Body of pancreas (tissue), 4 donors: ENCODE results near the gene NTRK2. TPM values are rescaled to one million over a fixed set of nuclear protein-coding genes. Genes with fewer than 3 reads are reported as not detected.

Source experiments
- ATAC-seq: fragments of 150-250 bp; one replicate; pipeline ENCODE4 v1.9.1; 2016
- DNase-seq, 4 donors: peaks; one replicate each; pipeline ENCODE4 v3.0.0-alpha.2; 2019
- H3K27ac ChIP-seq, 4 donors: fragments of 200-600 bp; sonication (generic); 1 replicate in 3 of 4; 2 replicates in 1 of 4; pipeline versions ENCODE4 v1.5.1 to v1.6.1; 2016 to 2019; ENCODE audit warnings: mild to moderate bottlenecking in 1 of 4, mixed read lengths in 1 of 4, moderate library complexity in 1 of 4
- H3K27me3 ChIP-seq, 2 donors: fragments of 200-600 bp; sonication (generic); one replicate each; pipeline ENCODE4 v1.6.0; 2016; ENCODE audit warnings: mild to moderate bottlenecking in 1 of 2
- H3K36me3 ChIP-seq, 2 donors: fragments of 200-600 bp; sonication (generic); replicated peaks in 1 of 2; 2 replicates each; pipeline ENCODE4 v1.5.1; 2016; ENCODE audit warnings: low read depth in 2 of 2; ENCODE audit not compliant: insufficient read depth in 1 of 2
- H3K4me1 ChIP-seq: fragments of 200-600 bp; sonication (generic); one replicate; pipeline ENCODE4 v1.6.0; 2016
- H3K4me3 ChIP-seq, 2 donors: fragments of 200-600 bp; sonication (generic); 1 replicate in 1 of 2; 2 replicates in 1 of 2; pipeline ENCODE4 v1.5.1; 2016 to 2019
- H3K9me3 ChIP-seq, 3 donors: fragments of 200-600 bp; sonication (generic); 1 replicate in 2 of 3; 2 replicates in 1 of 3; pipeline ENCODE4 v1.5.1; 2016
- CTCF ChIP-seq, 7 experiments: fragments of 450-650 bp in 4 of 7; fragments of 200-600 bp in 3 of 7; sonication (generic) in 3 of 7; IDR thresholded peaks; one replicate each; pipeline ENCODE4 v1.5.1; 2016 to 2019; ENCODE audit warnings: antibody characterized with exemption in 7 of 7
- POLR2A ChIP-seq, 3 donors: fragments of 450-650 bp; IDR thresholded peaks; one replicate each; pipeline ENCODE4 v1.6.1; 2016; ENCODE audit warnings: antibody characterized with exemption in 3 of 3, mild to moderate bottlenecking in 2 of 3
- WGBS, 2 donors: methylation state at CpG; one replicate each; pipeline ENCODE4 v1.1.5; 2017; 5-methylcytosine and 5-hydroxymethylcytosine counted together
- intact Hi-C: fragments of 100-400 bp; cut with DNase I; formaldehyde crosslinking; loops from one replicate; pipeline ENCODE4 v1.15.1; 2023
- total RNA-seq, 2 donors: library from RNA; depleted of rRNA; stranded (reverse); fragments of >200 nt; gene quantifications; one replicate each; pipeline ENCODE4 v1.1.0, GENCODE V29; 2016

The NTRK2 gene
- total RNA-seq, 2 donors from 2014 or later: 20.5 to 37.9 TPM

GRCh38 chr9:84699984-84700383 lies 30.5 kb downstream of the NTRK2 start:
- no peaks in the 10 kb centered on the region for H3K9me3 ChIP-seq
- no peak overlapping the region for H3K27ac ChIP-seq
- H3K4me1 ChIP-seq: no peaks in the 10 kb centered on the region
- no peak for TF ChIP-seq CTCF (IDR thresholded peaks at IDR 0.05)
- TF ChIP-seq POLR2A (IDR thresholded peaks at IDR 0.05): no peak
- intact Hi-C loops: no loop called here
- ATAC-seq (no peak), DNase-seq (no peak)
- H3K4me3 ChIP-seq: no peak overlapping the region
- WGBS, 2 donors: 55 to 72% methylated on average over 1 of the region's 1 CpG
- no peaks in the 10 kb centered on the region for H3K36me3 ChIP-seq
- no peaks in the 10 kb centered on the region for H3K27me3 ChIP-seq

- ATAC-seq: no peak
- Histone ChIP-seq H3K27ac (no peak overlapping the region), H3K4me1 (no peaks in the 10 kb centered on the region)
Observed at GRCh38 chr9:84701801-84702200, 32.3 kb downstream of the NTRK2 start.

GRCh38 chr9:84702471-84702870 lies 32.9 kb downstream of the NTRK2 start:
- H3K27me3 ChIP-seq: no peaks in the 10 kb centered on the region
- WGBS, 2 donors: 50 to 63% methylated on average over 1 of the region's 1 CpG
- ATAC-seq: no peak
- DNase-seq: no peak
- TF ChIP-seq CTCF (IDR thresholded peaks at IDR 0.05) (no peak), POLR2A (IDR thresholded peaks at IDR 0.05) (no peak)
- no peaks in the 10 kb centered on the region for H3K9me3 ChIP-seq
- H3K4me1 ChIP-seq: no peaks in the 10 kb centered on the region
- H3K27ac ChIP-seq: no peak overlapping the region
- intact Hi-C loops: no loop called here
- H3K4me3 ChIP-seq: no peak overlapping the region
- no peaks in the 10 kb centered on the region for H3K36me3 ChIP-seq

More at GRCh38 chr9:84701801-84702200, 32.3 kb downstream of the NTRK2 start:
- no peak for DNase-seq
- intact Hi-C loops: no loop called here
- no peak overlapping the region for H3K4me3 ChIP-seq
- no peaks in the 10 kb centered on the region for H3K9me3 ChIP-seq
- H3K36me3 ChIP-seq: no peaks in the 10 kb centered on the region
- 71 to 72% methylated on average over 6 of the region's 6 CpGs for WGBS, 2 donors
- TF ChIP-seq POLR2A (IDR thresholded peaks at IDR 0.05) (no peak), CTCF (IDR thresholded peaks at IDR 0.05) (no peak)
- H3K27me3 ChIP-seq: no peaks in the 10 kb centered on the region

GRCh38 chr9:84703793-84704192 lies 34.3 kb downstream of the NTRK2 start:
- DNase-seq (no peak), ATAC-seq (no peak)
- no peaks in the 10 kb centered on the region for H3K4me1 ChIP-seq
- no peaks in the 10 kb centered on the region for H3K27me3 ChIP-seq
- TF ChIP-seq CTCF (IDR thresholded peaks at IDR 0.05): no peak
- TF ChIP-seq POLR2A (IDR thresholded peaks at IDR 0.05): no peak
- intact Hi-C loops: no loop called here
- no peaks in the 10 kb centered on the region for H3K9me3 ChIP-seq
- H3K36me3 ChIP-seq: no peaks in the 10 kb centered on the region
- no peak overlapping the region for H3K4me3 ChIP-seq
- no peak overlapping the region for H3K27ac ChIP-seq

GRCh38 chr9:84705128-84705527 lies 35.6 kb downstream of the NTRK2 start:
- H3K4me1 ChIP-seq: no peaks in the 10 kb centered on the region
- no peaks in the 10 kb centered on the region for H3K27me3 ChIP-seq
- WGBS, 2 donors: 77 to 80% methylated on average over 5 of the region's 5 CpGs
- DNase-seq (no peak), ATAC-seq (no peak)
- no peak overlapping the region for H3K4me3 ChIP-seq
- TF ChIP-seq CTCF (IDR thresholded peaks at IDR 0.05) (no peak), POLR2A (IDR thresholded peaks at IDR 0.05) (no peak)
- no peaks in the 10 kb centered on the region for H3K36me3 ChIP-seq
- intact Hi-C loops: no loop called here
- H3K27ac ChIP-seq: no peak overlapping the region
- no peaks in the 10 kb centered on the region for H3K9me3 ChIP-seq
